C4-2B (cell line): ENCODE data around the gene KCNT1.

Source experiments
- CTCF ChIP-seq: fragments of 450-650 bp; conservative IDR thresholded peaks from 2 replicates; pipeline ENCODE4 v1.5.1; 2017; ENCODE audit warnings: mild to moderate bottlenecking
- ZFX ChIP-seq: fragments of 450-650 bp; IDR thresholded peaks from 2 replicates; pipeline ENCODE4 v1.6.1; 2017

GRCh38 chr9:135766251-135766650 lies 64.3 kb downstream of the KCNT1 start:
- TF ChIP-seq CTCF, result no peak
- TF ChIP-seq ZFX, result no peak
